WTC11 (cell line): ENCODE results near the gene PARD3B. TPM values are rescaled to one million over a fixed set of nuclear protein-coding genes. Genes with fewer than 3 reads are reported as not detected.
"Not testable (repeated sequence)": the region's sequence is repeated elsewhere in the genome, so short reads cannot be mapped to it uniquely, and the experiment has no call there.

ENCODE experiments used
- ATAC-seq: fragments of 200-7000 bp; cut with Tn5 transposase; 2 replicates; pipeline ENCODE4 v1.10.0; 2021; ENCODE audit warnings: mild to moderate bottlenecking, moderate library complexity
- CTCF ChIA-PET: fragments of 300-600 bp; sonication (Branson Sonifier 250); formaldehyde crosslinking; loops from one replicate; lab custom pipeline; 2021; ENCODE audit warnings: antibody characterized with exemption; lab: Charles Lee
- POLR2A ChIA-PET: fragments of 350-600 bp; sonication (Branson Sonifier 250); formaldehyde crosslinking; loops from one replicate; lab custom pipeline; 2021; ENCODE audit warnings: antibody characterized with exemption; lab: Charles Lee
- DNase-seq: peaks from one replicate; pipeline ENCODE4 v3.0.0; 2021; ENCODE audit warnings: low spot score
- H3K27ac Mint-ChIP-seq: 2 replicates; pipeline ENCODE4 v1.8.0; 2021; ENCODE audit warnings: mixed read lengths
- H3K27me3 Mint-ChIP-seq: 2 replicates; pipeline ENCODE4 v1.8.0; 2021; ENCODE audit warnings: low read depth, mild to moderate bottlenecking, moderate library complexity, mixed read lengths
- H3K36me3 Mint-ChIP-seq: 2 replicates; pipeline ENCODE4 v1.8.0; 2021; ENCODE audit warnings: mixed read lengths
- H3K4me1 Mint-ChIP-seq: 2 replicates; pipeline ENCODE4 v1.8.0; 2022; ENCODE audit warnings: mixed read lengths
- H3K4me3 Mint-ChIP-seq: 2 replicates; pipeline ENCODE4 v1.8.0; 2021; ENCODE audit warnings: mild to moderate bottlenecking, moderate library complexity, mixed read lengths
- H3K9me3 Mint-ChIP-seq: 2 replicates; pipeline ENCODE4 v1.8.0; 2021; ENCODE audit warnings: mixed read lengths
- ARID4B ChIP-seq: sonication (generic); formaldehyde crosslinking; IDR thresholded peaks from 2 replicates; pipeline ENCODE4 v1.8.0; 2023; ENCODE audit warnings: missing genetic modification reagents, mild to moderate bottlenecking, borderline replicate concordance
- CREM ChIP-seq: sonication (generic); formaldehyde crosslinking; IDR thresholded peaks from 2 replicates; pipeline ENCODE4 v1.8.1; 2022; ENCODE audit warnings: mild to moderate bottlenecking, missing genetic modification reagents, moderate library complexity
- ELF4 ChIP-seq: sonication (generic); formaldehyde crosslinking; IDR thresholded peaks from 2 replicates; pipeline ENCODE4 v1.8.1; 2022; ENCODE audit warnings: low read depth, mild to moderate bottlenecking, moderate library complexity, missing genetic modification reagents
- HMGA2 ChIP-seq: fragments of 250-450 bp; sonication (Bioruptor Pico); IDR thresholded peaks from 2 replicates; pipeline ENCODE4 v1.4.0; 2021; ENCODE audit warnings: mild to moderate bottlenecking, moderate library complexity
- JAZF1 ChIP-seq: fragments of 250-450 bp; sonication (Bioruptor Pico); IDR thresholded peaks from 2 replicates; pipeline ENCODE4 v1.9.0; 2021; ENCODE audit warnings: moderate library complexity, mild to moderate bottlenecking, inconsistent platforms
- NR1H2 ChIP-seq: sonication (generic); formaldehyde crosslinking; IDR thresholded peaks from 2 replicates; pipeline ENCODE4 v1.9.0; 2021; ENCODE audit warnings: mild to moderate bottlenecking, moderate library complexity, missing genetic modification reagents
- RORB ChIP-seq: fragments of 250-450 bp; sonication (Bioruptor Pico); IDR thresholded peaks from 2 replicates; pipeline ENCODE4 v1.9.0; 2021; ENCODE audit warnings: mild to moderate bottlenecking
- SMAD3 ChIP-seq: sonication (generic); formaldehyde crosslinking; IDR thresholded peaks from 2 replicates; pipeline ENCODE4 v1.8.0; 2022; ENCODE audit warnings: missing genetic modification reagents, mild to moderate bottlenecking, borderline replicate concordance
- SMAD4 ChIP-seq: sonication (generic); formaldehyde crosslinking; IDR thresholded peaks from 2 replicates; pipeline ENCODE4 v1.8.0; 2022; ENCODE audit warnings: mild to moderate bottlenecking, missing genetic modification reagents
- TEAD4 ChIP-seq: sonication (generic); formaldehyde crosslinking; IDR thresholded peaks from 2 replicates; pipeline ENCODE4 v1.8.0; 2022; ENCODE audit warnings: mild to moderate bottlenecking, missing genetic modification reagents
- USF2 ChIP-seq: sonication (generic); formaldehyde crosslinking; IDR thresholded peaks from 2 replicates; pipeline ENCODE4 v1.8.1; 2023; ENCODE audit warnings: mild to moderate bottlenecking, missing genetic modification reagents, moderate library complexity
- ZNF416 ChIP-seq: fragments of 250-450 bp; sonication (Bioruptor Pico); IDR thresholded peaks from 2 replicates; pipeline ENCODE4 v1.9.0; 2021; ENCODE audit warnings: mild to moderate bottlenecking, inconsistent platforms
- ZNF671 ChIP-seq: fragments of 250-450 bp; sonication (Bioruptor Pico); IDR thresholded peaks from 2 replicates; pipeline ENCODE4 v1.8.0; 2021; ENCODE audit warnings: mild to moderate bottlenecking
- total RNA-seq: library from RNA; stranded (reverse); gene quantifications from 3 replicates; pipeline ENCODE4 v1.2.3, GENCODE V29; 2021
- TF ChIP-seq, protein P1 (sequence below): sonication (generic); formaldehyde crosslinking; IDR thresholded peaks from 2 replicates; pipeline ENCODE4 v1.8.1; 2022; ENCODE audit warnings: low read depth, mild to moderate bottlenecking, moderate library complexity, missing genetic modification reagents, borderline replicate concordance
- TF ChIP-seq, protein P2 (sequence below): fragments of 250-450 bp; sonication (Bioruptor Pico); IDR thresholded peaks from 2 replicates; pipeline ENCODE4 v1.9.0; 2021; ENCODE audit warnings: mild to moderate bottlenecking, borderline replicate concordance
- TF ChIP-seq, protein P3 (sequence below): fragments of 200-600 bp; IDR thresholded peaks from 2 replicates; pipeline ENCODE4 v1.8.0; 2022; ENCODE audit warnings: antibody characterized with exemption
- TF ChIP-seq, protein P4 (sequence below): sonication (generic); formaldehyde crosslinking; IDR thresholded peaks from 2 replicates; pipeline ENCODE4 v1.8.1; 2022; ENCODE audit warnings: mild to moderate bottlenecking, moderate library complexity, missing genetic modification reagents

The PARD3B gene
- total RNA-seq, 1 experiment from 2014 or later = 5.6 TPM

- TF ChIP-seq, protein P1, sequence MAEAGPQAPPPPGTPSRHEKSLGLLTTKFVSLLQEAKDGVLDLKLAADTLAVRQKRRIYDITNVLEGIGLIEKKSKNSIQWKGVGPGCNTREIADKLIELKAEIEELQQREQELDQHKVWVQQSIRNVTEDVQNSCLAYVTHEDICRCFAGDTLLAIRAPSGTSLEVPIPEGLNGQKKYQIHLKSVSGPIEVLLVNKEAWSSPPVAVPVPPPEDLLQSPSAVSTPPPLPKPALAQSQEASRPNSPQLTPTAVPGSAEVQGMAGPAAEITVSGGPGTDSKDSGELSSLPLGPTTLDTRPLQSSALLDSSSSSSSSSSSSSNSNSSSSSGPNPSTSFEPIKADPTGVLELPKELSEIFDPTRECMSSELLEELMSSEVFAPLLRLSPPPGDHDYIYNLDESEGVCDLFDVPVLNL (CRISPR knock-in tag) = no peak
- no peak for TF ChIP-seq JAZF1 (CRISPR knock-in tag)
- no peak for TF ChIP-seq RORB (CRISPR knock-in tag)
- TF ChIP-seq, protein P2, sequence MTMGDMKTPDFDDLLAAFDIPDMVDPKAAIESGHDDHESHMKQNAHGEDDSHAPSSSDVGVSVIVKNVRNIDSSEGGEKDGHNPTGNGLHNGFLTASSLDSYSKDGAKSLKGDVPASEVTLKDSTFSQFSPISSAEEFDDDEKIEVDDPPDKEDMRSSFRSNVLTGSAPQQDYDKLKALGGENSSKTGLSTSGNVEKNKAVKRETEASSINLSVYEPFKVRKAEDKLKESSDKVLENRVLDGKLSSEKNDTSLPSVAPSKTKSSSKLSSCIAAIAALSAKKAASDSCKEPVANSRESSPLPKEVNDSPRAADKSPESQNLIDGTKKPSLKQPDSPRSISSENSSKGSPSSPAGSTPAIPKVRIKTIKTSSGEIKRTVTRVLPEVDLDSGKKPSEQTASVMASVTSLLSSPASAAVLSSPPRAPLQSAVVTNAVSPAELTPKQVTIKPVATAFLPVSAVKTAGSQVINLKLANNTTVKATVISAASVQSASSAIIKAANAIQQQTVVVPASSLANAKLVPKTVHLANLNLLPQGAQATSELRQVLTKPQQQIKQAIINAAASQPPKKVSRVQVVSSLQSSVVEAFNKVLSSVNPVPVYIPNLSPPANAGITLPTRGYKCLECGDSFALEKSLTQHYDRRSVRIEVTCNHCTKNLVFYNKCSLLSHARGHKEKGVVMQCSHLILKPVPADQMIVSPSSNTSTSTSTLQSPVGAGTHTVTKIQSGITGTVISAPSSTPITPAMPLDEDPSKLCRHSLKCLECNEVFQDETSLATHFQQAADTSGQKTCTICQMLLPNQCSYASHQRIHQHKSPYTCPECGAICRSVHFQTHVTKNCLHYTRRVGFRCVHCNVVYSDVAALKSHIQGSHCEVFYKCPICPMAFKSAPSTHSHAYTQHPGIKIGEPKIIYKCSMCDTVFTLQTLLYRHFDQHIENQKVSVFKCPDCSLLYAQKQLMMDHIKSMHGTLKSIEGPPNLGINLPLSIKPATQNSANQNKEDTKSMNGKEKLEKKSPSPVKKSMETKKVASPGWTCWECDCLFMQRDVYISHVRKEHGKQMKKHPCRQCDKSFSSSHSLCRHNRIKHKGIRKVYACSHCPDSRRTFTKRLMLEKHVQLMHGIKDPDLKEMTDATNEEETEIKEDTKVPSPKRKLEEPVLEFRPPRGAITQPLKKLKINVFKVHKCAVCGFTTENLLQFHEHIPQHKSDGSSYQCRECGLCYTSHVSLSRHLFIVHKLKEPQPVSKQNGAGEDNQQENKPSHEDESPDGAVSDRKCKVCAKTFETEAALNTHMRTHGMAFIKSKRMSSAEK (CRISPR knock-in tag) = no peak
- TF ChIP-seq, all 79 proteins: peak for 0
Measured at GRCh38 chr2:204551512-204551863, 6.2 kb downstream of the PARD3B start (continued).

- H3K36me3 Mint-ChIP-seq = peaks cover 14% of the 10 kb centered on the region
- no peak for DNase-seq
- H3K4me1 Mint-ChIP-seq = no peaks in the 10 kb centered on the region
- peaks cover 22% of the 10 kb centered on the region for H3K9me3 Mint-ChIP-seq
- no peak for ATAC-seq
- no peak overlapping the region for H3K4me3 Mint-ChIP-seq
- ChIA-PET POLR2A (no interaction called here), CTCF (no interaction called here)
- no peaks in the 10 kb centered on the region for H3K27me3 Mint-ChIP-seq
- H3K27ac Mint-ChIP-seq = no peak overlapping the region
- no peak for TF ChIP-seq CREM (CRISPR knock-in tag)
Measured at GRCh38 chr2:204557604-204558003, 12.3 kb downstream of the PARD3B start.

DNA sequence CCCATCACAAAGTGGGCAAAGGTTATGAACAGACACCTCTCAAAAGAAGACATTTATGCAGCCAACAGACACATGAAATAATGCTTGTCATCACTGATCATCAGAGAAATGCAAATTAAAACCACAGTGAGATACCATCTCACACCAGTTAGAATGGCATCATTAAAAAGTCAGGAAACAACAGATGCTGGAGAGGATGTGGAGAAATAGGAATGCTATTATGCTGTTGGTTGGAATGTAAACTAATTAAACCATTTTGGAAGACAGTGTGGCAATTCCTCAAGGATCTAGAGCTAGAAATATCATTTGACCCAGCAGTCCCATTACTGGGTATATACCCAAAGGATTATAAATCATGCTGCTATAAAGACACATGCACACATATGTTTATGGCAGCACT is 14.1 kb downstream of the PARD3B start:
- H3K27ac Mint-ChIP-seq, H3K4me3 Mint-ChIP-seq, H3K27me3 Mint-ChIP-seq, ATAC-seq, CTCF ChIA-PET, POLR2A ChIA-PET, H3K4me1 Mint-ChIP-seq, DNase-seq: not testable (repeated sequence)
- Mint-ChIP-seq H3K36me3 (peaks cover 14% of the 10 kb centered on the region), H3K9me3 (peaks cover 22% of the 10 kb centered on the region)

- H3K9me3 Mint-ChIP-seq = peaks cover 22% of the 10 kb centered on the region
- ChIA-PET CTCF (interaction anchor here (0.5 kb wide), 1 partner anchor 9 kb away, joined by 3 read pairs; no protein-coding TSS in a partner anchor), POLR2A (no interaction called here)
- peaks cover 14% of the 10 kb centered on the region for H3K36me3 Mint-ChIP-seq
- H3K4me3 Mint-ChIP-seq = no peak overlapping the region
- no peaks in the 10 kb centered on the region for H3K27me3 Mint-ChIP-seq
- no peak for ATAC-seq
- no peak overlapping the region for H3K27ac Mint-ChIP-seq
- no peak for DNase-seq
- H3K4me1 Mint-ChIP-seq = no peaks in the 10 kb centered on the region
- no peak for TF ChIP-seq JAZF1 (CRISPR knock-in tag)
- no peak for TF ChIP-seq ZNF671 (CRISPR knock-in tag)
- no peak for TF ChIP-seq TEAD4 (CRISPR knock-in tag)
- TF ChIP-seq, protein P3, sequence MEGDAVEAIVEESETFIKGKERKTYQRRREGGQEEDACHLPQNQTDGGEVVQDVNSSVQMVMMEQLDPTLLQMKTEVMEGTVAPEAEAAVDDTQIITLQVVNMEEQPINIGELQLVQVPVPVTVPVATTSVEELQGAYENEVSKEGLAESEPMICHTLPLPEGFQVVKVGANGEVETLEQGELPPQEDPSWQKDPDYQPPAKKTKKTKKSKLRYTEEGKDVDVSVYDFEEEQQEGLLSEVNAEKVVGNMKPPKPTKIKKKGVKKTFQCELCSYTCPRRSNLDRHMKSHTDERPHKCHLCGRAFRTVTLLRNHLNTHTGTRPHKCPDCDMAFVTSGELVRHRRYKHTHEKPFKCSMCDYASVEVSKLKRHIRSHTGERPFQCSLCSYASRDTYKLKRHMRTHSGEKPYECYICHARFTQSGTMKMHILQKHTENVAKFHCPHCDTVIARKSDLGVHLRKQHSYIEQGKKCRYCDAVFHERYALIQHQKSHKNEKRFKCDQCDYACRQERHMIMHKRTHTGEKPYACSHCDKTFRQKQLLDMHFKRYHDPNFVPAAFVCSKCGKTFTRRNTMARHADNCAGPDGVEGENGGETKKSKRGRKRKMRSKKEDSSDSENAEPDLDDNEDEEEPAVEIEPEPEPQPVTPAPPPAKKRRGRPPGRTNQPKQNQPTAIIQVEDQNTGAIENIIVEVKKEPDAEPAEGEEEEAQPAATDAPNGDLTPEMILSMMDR = no peak
- TF ChIP-seq HMGA2 (CRISPR knock-in tag) = no peak
- no peak for TF ChIP-seq ZNF416 (CRISPR knock-in tag)
- no peak for TF ChIP-seq SMAD3 (CRISPR knock-in tag)
- no peak for TF ChIP-seq ELF4 (CRISPR knock-in tag)
- TF ChIP-seq, protein P4, sequence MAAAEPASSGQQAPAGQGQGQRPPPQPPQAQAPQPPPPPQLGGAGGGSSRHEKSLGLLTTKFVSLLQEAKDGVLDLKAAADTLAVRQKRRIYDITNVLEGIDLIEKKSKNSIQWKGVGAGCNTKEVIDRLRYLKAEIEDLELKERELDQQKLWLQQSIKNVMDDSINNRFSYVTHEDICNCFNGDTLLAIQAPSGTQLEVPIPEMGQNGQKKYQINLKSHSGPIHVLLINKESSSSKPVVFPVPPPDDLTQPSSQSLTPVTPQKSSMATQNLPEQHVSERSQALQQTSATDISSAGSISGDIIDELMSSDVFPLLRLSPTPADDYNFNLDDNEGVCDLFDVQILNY (CRISPR knock-in tag) = no peak
- TF ChIP-seq NR1H2 (CRISPR knock-in tag) = no peak
- TF ChIP-seq ARID4B (CRISPR knock-in tag) = no peak
- no peak for TF ChIP-seq SMAD4 (CRISPR knock-in tag)
- TF ChIP-seq USF2 (CRISPR knock-in tag) = no peak
Measured at GRCh38 chr2:204560902-204561301, 15.6 kb downstream of the PARD3B start.
